ENCODE results near the gene DCLRE1B. TPM values are rescaled to one million over a fixed set of nuclear protein-coding genes. Genes with fewer than 3 reads are reported as not detected.

DCLRE1B gene
- total and polyA plus RNA-seq, 10 donors: 1.9 to 10.5 (median 7.3) TPM

DNA sequence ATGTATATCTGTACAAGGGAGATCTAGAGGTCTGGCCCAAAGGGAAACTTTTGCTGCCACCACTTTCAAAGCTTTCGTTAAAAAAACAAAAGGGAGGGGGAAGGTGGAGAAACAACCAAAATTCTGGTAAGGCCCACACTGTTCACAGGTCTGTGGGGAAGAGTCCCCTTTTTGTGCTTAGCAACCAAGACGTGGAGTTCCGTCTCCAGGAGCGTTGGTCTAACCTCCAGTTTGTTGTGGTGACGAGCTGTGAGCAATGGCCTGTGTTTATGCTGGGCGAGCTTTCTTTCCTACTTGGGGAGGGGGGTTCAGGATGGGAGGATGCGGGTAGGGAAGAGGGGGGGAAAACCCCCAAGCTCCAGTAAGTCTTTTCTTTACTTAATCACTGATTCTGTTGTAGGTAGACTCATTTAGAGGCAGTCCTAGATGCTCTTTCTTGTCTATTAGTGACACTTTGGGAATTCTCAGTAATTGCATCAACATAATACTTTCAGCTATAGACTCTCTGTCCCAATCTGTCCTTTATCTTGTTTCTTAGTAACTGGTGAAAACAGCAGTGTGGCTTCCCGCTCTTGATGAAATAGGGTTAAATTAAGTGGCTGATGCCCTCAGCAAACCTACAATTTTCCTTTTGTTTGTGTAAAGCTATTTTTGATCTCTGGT, 25.5 kb downstream of the DCLRE1B start:
- Histone ChIP-seq H3K9me3 (peaks cover 0 to 3% (median 0%) of the 10 kb centered on the region in 8 donors), H3K27me3 (replicated peaks in 1 of 7) (no peaks in the 10 kb centered on the region), H3K27ac (peak overlapping the region; percentile 95 to 99 (median 98)), H3K36me3 (no peaks in the 10 kb centered on the region), H3K4me1 (peaks cover 27 to 72% (median 66%) of the 10 kb centered on the region in 6 donors), H3K4me3 (peak overlapping the region; percentile 85 to 96 (median 90))
- WGBS, 5 donors: 1 to 3% (median 2%) methylated on average over 8 of the region's 8 CpGs
- TF ChIP-seq POLR2A (IDR thresholded peaks at IDR 0.05) (no peak), POLR2AphosphoS5 (IDR thresholded peaks at IDR 0.05) (no peak)
- TF ChIP-seq, protein P1, sequence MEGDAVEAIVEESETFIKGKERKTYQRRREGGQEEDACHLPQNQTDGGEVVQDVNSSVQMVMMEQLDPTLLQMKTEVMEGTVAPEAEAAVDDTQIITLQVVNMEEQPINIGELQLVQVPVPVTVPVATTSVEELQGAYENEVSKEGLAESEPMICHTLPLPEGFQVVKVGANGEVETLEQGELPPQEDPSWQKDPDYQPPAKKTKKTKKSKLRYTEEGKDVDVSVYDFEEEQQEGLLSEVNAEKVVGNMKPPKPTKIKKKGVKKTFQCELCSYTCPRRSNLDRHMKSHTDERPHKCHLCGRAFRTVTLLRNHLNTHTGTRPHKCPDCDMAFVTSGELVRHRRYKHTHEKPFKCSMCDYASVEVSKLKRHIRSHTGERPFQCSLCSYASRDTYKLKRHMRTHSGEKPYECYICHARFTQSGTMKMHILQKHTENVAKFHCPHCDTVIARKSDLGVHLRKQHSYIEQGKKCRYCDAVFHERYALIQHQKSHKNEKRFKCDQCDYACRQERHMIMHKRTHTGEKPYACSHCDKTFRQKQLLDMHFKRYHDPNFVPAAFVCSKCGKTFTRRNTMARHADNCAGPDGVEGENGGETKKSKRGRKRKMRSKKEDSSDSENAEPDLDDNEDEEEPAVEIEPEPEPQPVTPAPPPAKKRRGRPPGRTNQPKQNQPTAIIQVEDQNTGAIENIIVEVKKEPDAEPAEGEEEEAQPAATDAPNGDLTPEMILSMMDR (IDR thresholded peaks at IDR 0.05 in 8 of 11, conservative IDR thresholded peaks at IDR 0.05 in 3 of 11): no peak
- DNase-seq: no peak
- intact Hi-C loops (cut with DNase I; ENCODE audit: low total_unique reads): no loop called here

DNA sequence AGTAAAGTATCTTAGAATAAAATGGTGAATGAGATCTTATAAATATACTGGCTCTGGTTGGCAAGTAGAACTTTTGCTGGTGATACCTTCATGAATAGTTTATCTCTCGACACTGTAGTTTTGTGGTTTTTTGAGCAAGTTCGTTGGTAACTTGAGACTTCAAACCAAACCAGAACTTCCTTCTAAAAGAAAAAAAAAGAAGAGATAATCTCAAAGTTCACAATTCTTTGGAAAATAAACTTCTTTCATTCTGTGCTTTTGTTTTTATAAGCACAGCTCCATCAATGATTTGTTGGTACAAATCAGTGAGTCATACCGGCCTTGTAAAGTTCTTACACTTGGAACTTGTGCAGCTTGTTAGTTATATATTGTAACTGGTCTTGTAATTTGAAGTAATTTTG, 26.3 kb downstream of the DCLRE1B start:
- no peaks in the 10 kb centered on the region for H3K27me3 ChIP-seq (replicated peaks in 1 of 7)
- TF ChIP-seq POLR2A (IDR thresholded peaks at IDR 0.05): no peak
- TF ChIP-seq, protein P1 (IDR thresholded peaks at IDR 0.05 in 8 of 11, conservative IDR thresholded peaks at IDR 0.05 in 3 of 11): no peak
- no peaks in the 10 kb centered on the region for H3K36me3 ChIP-seq
- intact Hi-C loops (cut with DNase I; ENCODE audit: low total_unique reads): no loop called here
- H3K4me3 ChIP-seq: peak overlapping the region in 4 of 8 donors; percentile 85 to 96 (median 91)
- H3K27ac ChIP-seq: peak overlapping the region in 7 of 8 donors; percentile 95 to 99 (median 98)
- 12 to 19% (median 18%) methylated on average over 3 of the region's 3 CpGs for WGBS, 5 donors
- no peak for DNase-seq
- H3K9me3 ChIP-seq: peaks cover 0 to 3% (median 0%) of the 10 kb centered on the region in 8 donors
- H3K4me1 ChIP-seq: peaks cover 35 to 80% (median 74%) of the 10 kb centered on the region in 6 donors

DNA sequence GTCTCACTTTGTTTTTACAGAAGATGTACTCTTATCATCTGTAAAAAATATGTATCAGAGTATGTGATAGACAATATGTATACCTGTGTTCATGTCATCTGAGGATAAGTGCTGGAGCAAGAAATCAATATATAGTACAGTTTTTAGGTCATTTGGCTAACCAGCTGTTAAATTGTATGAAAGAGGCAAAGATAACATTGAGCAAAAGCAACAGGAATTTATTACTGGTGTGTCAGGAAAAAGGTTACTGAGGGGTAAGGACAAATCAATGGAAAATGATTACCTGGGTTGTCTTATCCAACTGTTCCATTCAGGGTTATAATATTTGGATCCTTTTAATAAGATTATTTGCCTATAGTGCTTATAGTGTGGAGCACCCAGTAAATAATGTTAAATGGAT, 28.9 kb downstream of the DCLRE1B start:
- no peak for DNase-seq
- Histone ChIP-seq H3K36me3 (no peaks in the 10 kb centered on the region), H3K4me3 (no peak overlapping the region), H3K27me3 (replicated peaks in 1 of 7) (no peaks in the 10 kb centered on the region), H3K27ac (peak overlapping the region in 3 of 8 donors; percentile 99), H3K4me1 (peaks cover 40 to 90% (median 85%) of the 10 kb centered on the region in 6 donors), H3K9me3 (peaks cover 0 to 3% (median 0%) of the 10 kb centered on the region in 8 donors)
- intact Hi-C loops (cut with DNase I; ENCODE audit: low total_unique reads): no loop called here
- TF ChIP-seq, protein P1 (IDR thresholded peaks at IDR 0.05 in 8 of 11, conservative IDR thresholded peaks at IDR 0.05 in 3 of 11): no peak
- TF ChIP-seq POLR2AphosphoS5 (IDR thresholded peaks at IDR 0.05) (no peak), POLR2A (IDR thresholded peaks at IDR 0.05) (no peak)

DNA sequence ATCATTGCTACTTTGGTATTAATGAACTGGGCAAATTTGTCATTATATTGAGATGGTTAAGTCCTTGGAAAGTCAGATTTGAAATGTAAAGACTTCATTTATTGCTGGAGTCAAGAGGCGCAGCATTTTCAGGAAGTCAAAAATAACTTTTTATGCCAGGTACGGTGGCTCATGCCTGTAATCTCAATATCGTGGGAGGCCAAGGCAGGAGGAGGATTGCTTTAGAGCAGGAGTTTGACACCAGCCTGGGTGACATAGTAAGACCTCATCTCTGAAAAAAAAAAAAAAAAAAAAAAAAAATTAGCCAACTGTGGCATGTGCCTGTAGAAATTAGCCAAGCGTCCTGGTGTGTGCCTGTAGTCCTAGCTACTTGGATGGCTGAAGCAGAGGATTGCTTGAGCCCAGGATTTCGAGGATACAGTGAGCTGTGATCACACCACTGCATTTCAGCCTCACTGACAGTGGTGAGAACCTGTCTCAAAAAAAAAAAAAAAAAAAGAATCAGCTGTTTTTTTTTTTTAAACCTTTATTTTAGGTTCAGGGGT, 29.5 kb downstream of the DCLRE1B start:
- no peak for DNase-seq
- TF ChIP-seq, protein P1 (IDR thresholded peaks at IDR 0.05 in 8 of 11, conservative IDR thresholded peaks at IDR 0.05 in 3 of 11): no peak
- no peak for TF ChIP-seq POLR2AphosphoS5 (IDR thresholded peaks at IDR 0.05)
- TF ChIP-seq POLR2A (IDR thresholded peaks at IDR 0.05): no peak
- intact Hi-C loops (cut with DNase I; ENCODE audit: low total_unique reads): no loop called here
- Histone ChIP-seq H3K27me3 (replicated peaks in 1 of 7) (no peaks in the 10 kb centered on the region), H3K4me3 (no peak overlapping the region), H3K4me1 (peaks cover 46 to 96% (median 91%) of the 10 kb centered on the region in 6 donors), H3K9me3 (peaks cover 0 to 3% (median 0%) of the 10 kb centered on the region in 8 donors), H3K27ac (peak overlapping the region in 3 of 8 donors; percentile 46 to 99 (median 99)), H3K36me3 (no peaks in the 10 kb centered on the region)
- WGBS, 5 donors: 48 to 77% (median 58%) methylated on average over 5 of the region's 5 CpGs

Measured in spleen (tissue), 11 donors.